ENCODE results near the gene FMO1.
"Not testable (repeated sequence)": the region's sequence is repeated elsewhere in the genome, so short reads cannot be mapped to it uniquely, and the experiment has no call there.

The FMO1 gene

GRCh38 chr1:171286032-171286705 lies 37.9 kb downstream of the FMO1 start:
- peak; percentile 68 to 80 (median 79) for DNase-seq

DNA sequence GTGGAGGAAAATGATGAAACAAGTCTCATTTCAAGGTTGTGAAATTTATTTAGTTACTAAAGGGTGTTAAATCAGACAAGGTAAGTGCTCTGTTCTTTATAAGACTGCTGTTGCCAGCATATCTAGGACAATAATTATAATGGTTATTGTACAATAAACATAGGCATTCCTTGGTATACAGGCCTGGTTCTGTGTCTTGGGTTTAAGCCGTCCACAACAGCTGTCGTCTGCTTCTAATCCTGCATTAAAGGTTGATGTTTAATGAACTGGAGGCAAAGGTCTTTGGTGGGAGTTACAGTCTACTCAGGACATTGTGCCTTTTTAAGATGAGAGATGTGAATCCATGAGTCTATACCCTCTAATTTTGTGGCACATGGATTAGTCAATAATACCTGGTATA lies 42.3 kb downstream of the FMO1 start:
- no peak for DNase-seq

DNA sequence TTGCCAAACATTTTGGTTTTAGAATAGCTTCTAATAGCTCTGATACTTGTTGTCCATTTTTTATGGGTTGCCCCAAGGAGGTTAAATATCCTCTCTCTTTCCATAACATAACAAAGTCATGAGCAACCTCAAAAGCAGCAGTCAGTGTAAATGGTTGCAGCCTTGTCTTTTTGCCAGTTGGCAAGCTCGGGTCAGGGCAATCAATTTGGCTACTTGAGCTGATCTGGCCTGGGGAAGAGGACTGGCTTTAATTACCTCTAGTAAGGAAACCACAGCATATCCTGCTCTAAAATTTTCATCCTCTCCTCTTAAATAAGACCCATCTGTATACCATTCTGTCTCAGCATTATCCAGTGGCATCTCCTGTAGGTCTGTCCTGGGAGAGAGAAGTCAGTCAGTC lies 44.5 kb downstream of the FMO1 start:
- DNase-seq = no peak

DNA sequence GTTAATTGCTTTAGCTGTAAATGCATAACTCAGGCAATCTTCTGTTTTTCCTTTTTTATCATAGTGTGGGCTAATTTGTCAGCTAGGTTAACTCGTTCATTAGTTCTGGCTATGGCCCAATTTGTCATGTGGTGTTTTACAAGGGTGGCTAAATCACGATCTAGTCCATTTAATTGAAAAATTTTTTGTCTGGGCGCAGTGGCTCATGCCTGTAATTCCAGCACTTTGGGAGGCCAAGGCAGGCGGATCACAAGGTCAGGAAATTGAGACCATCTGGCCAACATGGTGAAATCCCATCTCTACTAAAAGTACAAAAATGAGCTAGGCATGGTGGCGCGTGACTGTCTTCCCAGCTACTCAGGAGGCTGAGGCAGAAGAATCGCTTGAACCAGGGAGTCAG lies 47.1 kb downstream of the FMO1 start:
- DNase-seq = not testable (repeated sequence)

DNA sequence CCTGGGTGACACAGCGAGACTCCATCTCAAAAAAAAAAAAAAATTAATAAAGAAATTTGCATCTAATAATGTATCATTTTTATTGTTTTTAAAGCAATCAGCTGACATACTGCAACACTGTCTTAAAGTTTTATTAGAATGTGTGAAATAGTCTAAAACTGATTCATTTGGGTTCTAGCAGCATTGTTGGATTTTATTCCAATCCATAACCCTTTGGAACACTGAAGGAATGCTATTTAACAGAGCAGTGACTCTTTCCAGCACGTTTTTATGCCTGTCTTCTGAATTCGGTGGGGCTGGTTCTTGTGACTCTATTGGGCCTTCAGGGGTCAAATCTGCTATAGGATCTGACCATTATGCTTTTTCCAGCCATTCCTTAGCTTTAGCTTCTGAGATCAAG lies 47.5 kb downstream of the FMO1 start:
- no peak for DNase-seq

DNA sequence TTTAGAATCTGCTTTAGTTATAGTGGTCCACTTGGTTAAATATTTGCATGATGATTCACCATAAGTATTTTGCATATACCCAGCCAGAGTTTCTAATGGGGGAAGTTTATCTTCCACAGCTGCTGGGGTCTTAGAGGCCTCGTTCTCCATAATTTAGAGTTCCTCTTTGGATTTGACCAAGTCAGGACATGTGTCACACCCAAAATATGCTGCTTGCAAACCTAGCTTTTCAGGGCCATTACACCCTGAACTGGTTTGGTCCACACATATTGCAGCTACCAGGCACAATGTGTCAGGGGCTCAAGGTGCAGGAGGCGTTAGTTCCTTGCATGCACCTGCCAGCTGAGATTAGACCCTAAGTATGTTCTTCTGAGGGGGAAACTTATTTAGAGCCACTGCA lies 48.6 kb downstream of the FMO1 start:
- DNase-seq = peak; percentile 8 to 23 (median 20)

- DNase-seq = no peak
Observed at GRCh38 chr1:171298696-171299095, 50.4 kb downstream of the FMO1 start.

GRCh38 chr1:171299342-171299741 lies 51.0 kb downstream of the FMO1 start:
- DNase-seq = no peak

DNA sequence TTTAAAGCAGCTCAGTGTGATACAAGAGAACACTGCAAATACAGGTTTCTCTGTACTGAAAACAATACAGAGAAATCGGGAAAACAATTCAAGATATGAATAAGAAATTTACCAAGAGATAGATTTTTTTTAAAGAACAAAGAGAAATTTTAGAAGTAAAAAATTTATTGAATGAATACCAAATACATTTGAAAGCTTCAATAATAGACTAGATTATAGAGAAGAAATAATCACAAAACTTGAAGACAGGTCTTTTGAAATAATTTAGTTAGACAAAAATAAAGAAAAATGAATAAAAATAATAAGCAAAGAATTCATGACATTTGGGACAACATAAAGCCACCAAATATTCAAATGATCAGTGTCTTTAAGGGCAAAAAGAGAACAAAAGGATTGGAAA lies 52.1 kb downstream of the FMO1 start:
- no peak for DNase-seq

DNA sequence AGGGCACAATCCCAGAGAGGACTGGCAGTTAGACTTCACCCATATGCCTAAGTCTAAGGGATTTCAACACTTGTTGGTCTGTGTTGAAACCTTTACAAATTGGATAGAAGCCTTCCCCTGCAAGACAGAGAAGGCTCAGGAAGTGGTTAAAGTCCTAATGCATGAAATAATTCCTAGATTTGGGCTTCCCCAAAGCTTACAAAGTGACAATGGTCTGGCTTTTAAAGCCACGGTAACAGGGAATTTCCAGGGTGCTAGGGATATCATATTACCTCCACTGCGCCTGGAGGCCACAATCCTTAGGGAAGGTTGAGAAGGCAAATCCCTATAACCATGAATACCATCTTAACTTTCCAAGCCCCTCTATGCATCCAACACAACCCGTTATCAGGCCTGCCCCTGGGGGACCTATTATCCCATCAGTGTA lies 62.4 kb downstream of the FMO1 start:
- DNase-seq = peak; percentile 17 to 33 (median 23)

- no peak for DNase-seq
Observed at GRCh38 chr1:171311771-171312558, 63.7 kb downstream of the FMO1 start.

GRCh38 chr1:171313319-171313834 lies 65.1 kb downstream of the FMO1 start:
- DNase-seq = peak in 1 of 3 donors; percentile 2

- DNase-seq = peak; percentile 96 to 99 (median 98)
Observed at GRCh38 chr1:171313835-171314320, 65.6 kb downstream of the FMO1 start, which contains the start of gene FMO4. TSS of gene FMO4 (plus strand) at chr1:171314183. CDS start at chr1:171319826, 5,643 bp downstream.

- DNase-seq = no peak
Observed at GRCh38 chr1:171329251-171329650, 81.0 kb downstream of the FMO1 start.

- DNase-seq = no peak
Observed at GRCh38 chr1:171334024-171334640, 85.8 kb downstream of the FMO1 start.

All from suppressor macrophage treated with lipopolysaccharide for 1 hour (primary cell).